HEK293T (cell line): ENCODE data around the gene SGMS1.

Experiments used
- BHLHE40 ChIP-seq: fragments of 450-650 bp; IDR thresholded peaks from 2 replicates; pipeline ENCODE4 v1.6.1; 2016; ENCODE audit warnings: mild to moderate bottlenecking, moderate library complexity, borderline replicate concordance
- FOXA1 ChIP-seq: fragments of 450-650 bp; IDR thresholded peaks from 2 replicates; pipeline ENCODE4 v1.6.1; 2016; ENCODE audit warnings: mild to moderate bottlenecking
- FOXM1 ChIP-seq: fragments of 450-650 bp; IDR thresholded peaks from 2 replicates; pipeline ENCODE4 v1.6.1; 2017; ENCODE audit warnings: mild to moderate bottlenecking, borderline replicate concordance
- HDGF ChIP-seq: fragments of 450-650 bp; IDR thresholded peaks from 2 replicates; pipeline ENCODE4 v1.6.1; 2017; ENCODE audit warnings: antibody characterized with exemption, borderline replicate concordance
- L3MBTL2 ChIP-seq: fragments of 450-650 bp; conservative IDR thresholded peaks from 2 replicates; pipeline ENCODE4 v1.6.1; 2016; ENCODE audit warnings: mild to moderate bottlenecking
- SP1 ChIP-seq: fragments of 450-650 bp; IDR thresholded peaks from 2 replicates; pipeline ENCODE4 v1.6.1; 2017
- SUZ12 ChIP-seq: fragments of 450-650 bp; IDR thresholded peaks from 2 replicates; pipeline ENCODE4 v1.6.1; 2016; ENCODE audit warnings: mild to moderate bottlenecking
- TARDBP ChIP-seq: fragments of 450-650 bp; IDR thresholded peaks from 2 replicates; pipeline ENCODE4 v1.6.1; 2016
- ZNF384 ChIP-seq: fragments of 450-650 bp; IDR thresholded peaks from 2 replicates; pipeline ENCODE4 v1.6.1; 2016

DNA sequence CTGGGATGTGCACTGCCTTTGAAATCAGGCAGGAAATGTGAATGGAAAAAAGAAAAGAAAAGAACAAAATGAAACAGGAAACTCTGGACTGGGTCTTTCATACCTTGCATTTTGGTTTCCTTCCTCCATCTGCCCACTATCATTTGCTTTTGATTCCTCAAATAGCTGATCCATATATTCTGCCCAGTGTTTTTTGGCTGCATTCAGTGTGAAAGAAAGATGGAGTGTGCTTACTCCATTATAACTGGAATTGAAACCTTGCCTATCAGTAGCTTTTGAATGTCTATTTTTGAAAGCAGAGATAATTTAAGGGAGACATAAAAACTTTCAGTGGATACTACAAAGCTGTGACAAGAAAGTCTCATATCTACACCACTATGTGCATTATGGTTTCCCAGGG is 308.3 kb downstream of the SGMS1 start:
- TF ChIP-seq TARDBP (no peak), FOXA1 (no peak), FOXM1 (no peak), SP1 (no peak), L3MBTL2 (no peak), BHLHE40 (no peak), SUZ12 (no peak), HDGF (no peak), ZNF384 (no peak)
